ENCODE measurements around the gene CCL14.

The CCL14 gene

GRCh38 chr17:35969558-35970380 is 16.8 kb downstream of the CCL14 start:
- Histone ChIP-seq H3K4me1 (ENCODE audit: control insufficient read depth, low read length) (no peaks in the 10 kb centered on the region), H3K4me3 (ENCODE audit: low read length) (no peak overlapping the region), H3K9me2 (replicated peaks; ENCODE audit: control insufficient read depth, low read length) (no peaks in the 10 kb centered on the region), H3K36me3 (ENCODE audit: control insufficient read depth, low read length) (no peaks in the 10 kb centered on the region), H3K4me2 (ENCODE audit: low read length) (no peak overlapping the region), H3K79me2 (ENCODE audit: control insufficient read depth, low read length) (no peaks in the 10 kb centered on the region), H3K9me3 (ENCODE audit: control insufficient read depth, insufficient read depth, low read length) (no peaks in the 10 kb centered on the region), H4K20me1 (ENCODE audit: control insufficient read depth, insufficient read depth, low read depth, low read length) (no peaks in the 10 kb centered on the region), H3K27me3 (ENCODE audit: control insufficient read depth, low read length) (peaks cover 13% of the 10 kb centered on the region; the same call in 1 of the 2 replicates), H3F3A (ENCODE audit: control insufficient read depth, insufficient read depth) (no peaks in the 10 kb centered on the region), H3K27ac (ENCODE audit: low read depth, low read length) (no peak overlapping the region)
- no peak for TF ChIP-seq EZH2phosphoT487 (IDR thresholded peaks at IDR 0.05; ENCODE audit: borderline replicate concordance, low read length)
- TF ChIP-seq, protein P1, sequence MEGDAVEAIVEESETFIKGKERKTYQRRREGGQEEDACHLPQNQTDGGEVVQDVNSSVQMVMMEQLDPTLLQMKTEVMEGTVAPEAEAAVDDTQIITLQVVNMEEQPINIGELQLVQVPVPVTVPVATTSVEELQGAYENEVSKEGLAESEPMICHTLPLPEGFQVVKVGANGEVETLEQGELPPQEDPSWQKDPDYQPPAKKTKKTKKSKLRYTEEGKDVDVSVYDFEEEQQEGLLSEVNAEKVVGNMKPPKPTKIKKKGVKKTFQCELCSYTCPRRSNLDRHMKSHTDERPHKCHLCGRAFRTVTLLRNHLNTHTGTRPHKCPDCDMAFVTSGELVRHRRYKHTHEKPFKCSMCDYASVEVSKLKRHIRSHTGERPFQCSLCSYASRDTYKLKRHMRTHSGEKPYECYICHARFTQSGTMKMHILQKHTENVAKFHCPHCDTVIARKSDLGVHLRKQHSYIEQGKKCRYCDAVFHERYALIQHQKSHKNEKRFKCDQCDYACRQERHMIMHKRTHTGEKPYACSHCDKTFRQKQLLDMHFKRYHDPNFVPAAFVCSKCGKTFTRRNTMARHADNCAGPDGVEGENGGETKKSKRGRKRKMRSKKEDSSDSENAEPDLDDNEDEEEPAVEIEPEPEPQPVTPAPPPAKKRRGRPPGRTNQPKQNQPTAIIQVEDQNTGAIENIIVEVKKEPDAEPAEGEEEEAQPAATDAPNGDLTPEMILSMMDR (IDR thresholded peaks at IDR 0.05; ENCODE audit: low read depth, low read length, poor library complexity, severe bottlenecking): peak; percentile 85

- Histone ChIP-seq H3K79me2 (ENCODE audit: control insufficient read depth, low read length) (no peaks in the 10 kb centered on the region), H3K9me2 (replicated peaks; ENCODE audit: control insufficient read depth, low read length) (no peaks in the 10 kb centered on the region), H3K4me3 (ENCODE audit: low read length) (no peak overlapping the region), H3F3A (ENCODE audit: control insufficient read depth, insufficient read depth) (no peaks in the 10 kb centered on the region), H4K20me1 (ENCODE audit: control insufficient read depth, insufficient read depth, low read depth, low read length) (no peaks in the 10 kb centered on the region), H3K27ac (ENCODE audit: low read depth, low read length) (no peak overlapping the region), H3K4me1 (ENCODE audit: control insufficient read depth, low read length) (no peaks in the 10 kb centered on the region), H3K4me2 (ENCODE audit: low read length) (no peak overlapping the region), H3K36me3 (ENCODE audit: control insufficient read depth, low read length) (no peaks in the 10 kb centered on the region), H3K27me3 (ENCODE audit: control insufficient read depth, low read length) (peaks cover 13% of the 10 kb centered on the region; the same call in 1 of the 2 replicates), H3K9me3 (ENCODE audit: control insufficient read depth, insufficient read depth, low read length) (no peaks in the 10 kb centered on the region)
- no peak for TF ChIP-seq EZH2phosphoT487 (IDR thresholded peaks at IDR 0.05; ENCODE audit: borderline replicate concordance, low read length)
- TF ChIP-seq, protein P1 (IDR thresholded peaks at IDR 0.05; ENCODE audit: low read depth, low read length, poor library complexity, severe bottlenecking): no peak
Observed at GRCh38 chr17:35968520-35969054, 17.9 kb downstream of the CCL14 start.

GRCh38 chr17:35965272-35965671 is 21.3 kb downstream of the CCL14 start:
- Histone ChIP-seq H3K27ac (ENCODE audit: low read depth, low read length) (no peak overlapping the region), H3F3A (ENCODE audit: control insufficient read depth, insufficient read depth) (no peaks in the 10 kb centered on the region), H3K27me3 (ENCODE audit: control insufficient read depth, low read length) (peaks cover 3% of the 10 kb centered on the region; the same call in 1 of the 2 replicates), H4K20me1 (ENCODE audit: control insufficient read depth, insufficient read depth, low read depth, low read length) (no peaks in the 10 kb centered on the region), H3K9me3 (ENCODE audit: control insufficient read depth, insufficient read depth, low read length) (no peaks in the 10 kb centered on the region), H3K36me3 (ENCODE audit: control insufficient read depth, low read length) (no peaks in the 10 kb centered on the region), H3K79me2 (ENCODE audit: control insufficient read depth, low read length) (no peaks in the 10 kb centered on the region), H3K4me1 (ENCODE audit: control insufficient read depth, low read length) (no peaks in the 10 kb centered on the region), H3K4me3 (ENCODE audit: low read length) (no peak overlapping the region), H3K9me2 (replicated peaks; ENCODE audit: control insufficient read depth, low read length) (no peaks in the 10 kb centered on the region), H3K4me2 (ENCODE audit: low read length) (no peak overlapping the region)
- no peak for TF ChIP-seq EZH2phosphoT487 (IDR thresholded peaks at IDR 0.05; ENCODE audit: borderline replicate concordance, low read length)

DNA sequence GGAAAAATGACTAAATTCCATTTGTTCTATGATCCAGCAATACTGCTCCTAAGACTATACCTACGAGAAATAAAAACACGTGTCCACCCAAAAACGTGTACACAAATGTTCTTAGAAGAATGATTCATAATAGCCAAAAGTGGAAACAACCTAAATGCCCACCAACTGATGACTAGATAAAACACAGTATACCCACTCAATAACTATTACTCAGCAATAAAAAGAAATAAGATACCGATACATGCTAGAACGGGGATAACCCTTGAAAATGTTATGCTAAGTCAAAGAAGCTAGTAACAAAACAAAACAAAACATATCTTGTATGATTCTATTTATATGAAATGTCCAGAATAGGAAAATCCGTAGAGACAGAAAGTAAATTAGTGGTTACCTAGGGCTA is 22.9 kb downstream of the CCL14 start:
- H3K27me3 ChIP-seq (ENCODE audit: control insufficient read depth, low read length): peaks cover 5% of the 10 kb centered on the region; the same call in 1 of the 2 replicates
- no peak overlapping the region for H3K4me2 ChIP-seq (ENCODE audit: low read length)
- H3K9me2 ChIP-seq (replicated peaks; ENCODE audit: control insufficient read depth, low read length): no peaks in the 10 kb centered on the region
- no peak for TF ChIP-seq EZH2phosphoT487 (IDR thresholded peaks at IDR 0.05; ENCODE audit: borderline replicate concordance, low read length)
- TF ChIP-seq, protein P1 (IDR thresholded peaks at IDR 0.05; ENCODE audit: low read depth, low read length, poor library complexity, severe bottlenecking): no peak
- H3K36me3 ChIP-seq (ENCODE audit: control insufficient read depth, low read length): no peaks in the 10 kb centered on the region
- H3K9me3 ChIP-seq (ENCODE audit: control insufficient read depth, insufficient read depth, low read length): no peaks in the 10 kb centered on the region
- H3K27ac ChIP-seq (ENCODE audit: low read depth, low read length): no peak overlapping the region
- H3K79me2 ChIP-seq (ENCODE audit: control insufficient read depth, low read length): no peaks in the 10 kb centered on the region
- H3K4me3 ChIP-seq (ENCODE audit: low read length): no peak overlapping the region
- H4K20me1 ChIP-seq (ENCODE audit: control insufficient read depth, insufficient read depth, low read depth, low read length): no peaks in the 10 kb centered on the region
- no peaks in the 10 kb centered on the region for H3K4me1 ChIP-seq (ENCODE audit: control insufficient read depth, low read length)
- no peaks in the 10 kb centered on the region for H3F3A ChIP-seq (ENCODE audit: control insufficient read depth, insufficient read depth)

All from DOHH2 (cell line).